Esophagus squamous epithelium (tissue), 5 donors: ENCODE results near the gene TAF10. TPM values are rescaled to one million over a fixed set of nuclear protein-coding genes. Genes with fewer than 3 reads are reported as not detected.

Experiments used
- DNase-seq: peaks from one replicate; lab custom pipeline; 2025; lab: John Stamatoyannopoulos, UW
- H3K27ac ChIP-seq, 4 donors: fragments of 200-600 bp; sonication (generic); one replicate each; pipeline ENCODE4 v1.5.1; 2016 to 2019; ENCODE audit warnings: mild to moderate bottlenecking in 1 of 4
- H3K27me3 ChIP-seq, 4 donors: fragments of 200-600 bp; sonication (generic); 1 replicate in 3 of 4; 2 replicates in 1 of 4; pipeline versions ENCODE4 v1.5.1 to v1.6.0; 2017 to 2021; ENCODE audit warnings: antibody characterized with exemption in 1 of 4
- H3K36me3 ChIP-seq, 3 donors: fragments of 200-600 bp; sonication (generic); one replicate each; pipeline ENCODE4 v1.5.1; 2016 to 2019
- H3K4me1 ChIP-seq, 3 donors: fragments of 200-600 bp; sonication (generic); one replicate each; pipeline ENCODE4 v1.5.1; 2017 to 2019
- H3K4me3 ChIP-seq, 4 donors: fragments of 200-600 bp; sonication (generic); 1 replicate in 3 of 4; 2 replicates in 1 of 4; pipeline ENCODE4 v1.5.1; 2016 to 2019; ENCODE audit warnings: mild to moderate bottlenecking in 2 of 4, moderate library complexity in 1 of 4
- H3K9me3 ChIP-seq, 3 donors: fragments of 200-600 bp; sonication (generic); one replicate each; pipeline ENCODE4 v1.5.1; 2016 to 2019
- CTCF ChIP-seq, 6 experiments: fragments of 450-650 bp in 4 of 6; fragments of 200-600 bp in 2 of 6; sonication (generic) in 2 of 6; IDR thresholded peaks; one replicate each; pipeline ENCODE4 v1.5.1; 2016 to 2019; ENCODE audit warnings: antibody characterized with exemption in 6 of 6, mild to moderate bottlenecking in 4 of 6, moderate library complexity in 4 of 6
- POLR2A ChIP-seq, 4 donors: fragments of 450-650 bp; IDR thresholded peaks; one replicate each; pipeline ENCODE4 v1.6.1; 2017; ENCODE audit warnings: antibody characterized with exemption in 4 of 4, mild to moderate bottlenecking in 4 of 4, moderate library complexity in 3 of 4
- WGBS, 2 donors: methylation state at CpG; one replicate each; pipeline ENCODE4 v1.1.5; 2018; 5-methylcytosine and 5-hydroxymethylcytosine counted together
- intact Hi-C: fragments of 100-400 bp; cut with DNase I; formaldehyde crosslinking; loops from one replicate; pipeline ENCODE4 v1.15.0; 2022
- total RNA-seq, 4 donors: library from RNA; depleted of rRNA; stranded (reverse); fragments of >200 nt; gene quantifications; one replicate each; pipeline ENCODE4 v1.1.0, GENCODE V29; 2016
- donor health status: DM: yes; HTN: yes; CAD: no.

TAF10 gene
- total RNA-seq, 4 donors from 2014 or later: 31.9 to 69.2 (median 48.6) TPM

- TF ChIP-seq CTCF (IDR thresholded peaks at IDR 0.05) (no peak), POLR2A (IDR thresholded peaks at IDR 0.05) (no peak)
- no peak for DNase-seq
- Histone ChIP-seq H3K4me1 (peaks cover 0 to 17% (median 4%) of the 10 kb centered on the region in 3 donors), H3K27me3 (no peaks in the 10 kb centered on the region), H3K27ac (no peak overlapping the region), H3K36me3 (peaks cover 0 to 31% (median 0%) of the 10 kb centered on the region in 3 donors), H3K9me3 (no peaks in the 10 kb centered on the region), H3K4me3 (no peak overlapping the region)
- WGBS, 2 donors: 81 to 97% methylated on average over 10 of the region's 13 CpGs
- intact Hi-C loops: no loop called here
These were observed 45.2 kb downstream of the TAF10 start for GRCh38 chr11:6566704-6567370.

- Histone ChIP-seq H3K36me3 (peaks cover 0 to 30% (median 0%) of the 10 kb centered on the region in 3 donors), H3K27ac (no peak overlapping the region), H3K4me1 (peaks cover 0 to 14% (median 4%) of the 10 kb centered on the region in 3 donors), H3K4me3 (no peak overlapping the region), H3K27me3 (no peaks in the 10 kb centered on the region), H3K9me3 (no peaks in the 10 kb centered on the region)
- TF ChIP-seq CTCF (IDR thresholded peaks at IDR 0.05) (no peak), POLR2A (IDR thresholded peaks at IDR 0.05) (no peak)
- WGBS, 2 donors: 94 to 100% methylated on average over 1 of the region's 5 CpGs
- DNase-seq: no peak
- intact Hi-C loops: no loop called here
These were observed 45.9 kb downstream of the TAF10 start for GRCh38 chr11:6565988-6566703.

- no peaks in the 10 kb centered on the region for H3K9me3 ChIP-seq
- 82 to 83% methylated on average over 2 of the region's 2 CpGs for WGBS, 2 donors
- intact Hi-C loops: no loop called here
- H3K36me3 ChIP-seq: peaks cover 0 to 22% (median 0%) of the 10 kb centered on the region in 3 donors
- TF ChIP-seq CTCF (IDR thresholded peaks at IDR 0.05) (no peak), POLR2A (IDR thresholded peaks at IDR 0.05) (no peak)
- no peak for DNase-seq
- no peaks in the 10 kb centered on the region for H3K27me3 ChIP-seq
- no peak overlapping the region for H3K4me3 ChIP-seq
- peaks cover 0 to 17% (median 4%) of the 10 kb centered on the region in 3 donors for H3K4me1 ChIP-seq
- H3K27ac ChIP-seq: no peak overlapping the region
These were observed 46.7 kb downstream of the TAF10 start for GRCh38 chr11:6565325-6565724.

- no peak overlapping the region for H3K27ac ChIP-seq
- H3K27me3 ChIP-seq: no peaks in the 10 kb centered on the region
- 78 to 82% methylated on average over 5 to 7 of the region's 10 CpGs for WGBS, 2 donors
- intact Hi-C loops: no loop called here
- no peaks in the 10 kb centered on the region for H3K9me3 ChIP-seq
- TF ChIP-seq CTCF (IDR thresholded peaks at IDR 0.05) (no peak), POLR2A (IDR thresholded peaks at IDR 0.05) (no peak)
- no peak for DNase-seq
- no peak overlapping the region for H3K4me3 ChIP-seq
- peaks cover 0 to 23% (median 0%) of the 10 kb centered on the region in 3 donors for H3K36me3 ChIP-seq
- peaks cover 0 to 13% (median 2%) of the 10 kb centered on the region in 3 donors for H3K4me1 ChIP-seq
These were observed 48.3 kb downstream of the TAF10 start for GRCh38 chr11:6563667-6564066.

- 98% methylated on average over 4 of the region's 4 CpGs; no CpG with 5 or more reads in 1 of the 2 donors for WGBS, 2 donors
- no peak for DNase-seq
- H3K36me3 ChIP-seq: peaks cover 0 to 23% (median 0%) of the 10 kb centered on the region in 3 donors
- intact Hi-C loops: no loop called here
- H3K27me3 ChIP-seq: no peaks in the 10 kb centered on the region
- H3K9me3 ChIP-seq: no peaks in the 10 kb centered on the region
- no peak overlapping the region for H3K27ac ChIP-seq
- H3K4me3 ChIP-seq: no peak overlapping the region
- no peak for TF ChIP-seq POLR2A (IDR thresholded peaks at IDR 0.05)
- TF ChIP-seq CTCF (IDR thresholded peaks at IDR 0.05): no peak
- peaks cover 0 to 8% (median 0%) of the 10 kb centered on the region in 3 donors for H3K4me1 ChIP-seq
These were observed 48.8 kb downstream of the TAF10 start for GRCh38 chr11:6563121-6563619.
